GM12891 (cell line): ENCODE results near the gene THSD7B.

Experiments used
- PAX5 ChIP-seq: IDR thresholded peaks from 2 replicates; pipeline ENCODE4 v1.6.1; 2011; ENCODE audit warnings: low read length, moderate library complexity, mild to moderate bottlenecking; ENCODE audit not compliant: insufficient read depth, severe bottlenecking
- POLR2A ChIP-seq: IDR thresholded peaks from 2 replicates; pipeline ENCODE4 v1.6.1; 2011; ENCODE audit warnings: low read depth, low read length, control low read depth
- POLR2AphosphoS5 ChIP-seq: IDR thresholded peaks from 2 replicates; pipeline ENCODE4 v1.6.1; 2011; ENCODE audit warnings: low read depth, low read length, control low read depth
- POU2F2 ChIP-seq: IDR thresholded peaks from 2 replicates; pipeline ENCODE4 v1.6.1; 2011; ENCODE audit warnings: low read depth, mild to moderate bottlenecking, control low read depth, low read length, moderate library complexity
- SPI1 ChIP-seq: IDR thresholded peaks from 2 replicates; pipeline ENCODE4 v1.6.1; 2011; ENCODE audit warnings: low read depth, low read length, control low read depth
- TAF1 ChIP-seq: IDR thresholded peaks from 2 replicates; pipeline ENCODE4 v1.6.1; 2011; ENCODE audit warnings: low read depth, low read length, control low read depth

DNA sequence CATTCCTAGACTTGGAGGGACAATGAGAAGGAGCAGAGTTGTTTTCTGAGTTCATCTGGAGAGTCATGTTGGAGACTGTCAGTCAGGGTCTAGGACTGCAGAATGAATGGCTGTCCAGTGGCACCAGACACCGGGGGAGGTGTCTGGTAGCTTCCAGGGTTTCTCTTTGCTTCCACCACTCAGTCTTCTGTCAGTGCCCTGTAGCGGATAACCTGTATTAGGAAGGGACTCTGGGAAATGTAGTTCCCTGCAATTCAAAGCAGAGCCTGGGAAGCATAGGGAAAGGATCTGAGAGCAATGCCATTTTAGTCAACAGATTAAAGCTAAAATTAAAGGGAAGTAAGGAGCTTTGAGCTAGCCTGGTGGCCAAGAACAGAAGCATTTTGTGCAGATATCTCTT lies 257.9 kb downstream of the THSD7B start:
- TF ChIP-seq PAX5, result no peak
- no peak for TF ChIP-seq TAF1
- no peak for TF ChIP-seq POLR2A
- TF ChIP-seq POLR2AphosphoS5, result no peak
- no peak for TF ChIP-seq SPI1
- TF ChIP-seq POU2F2, result no peak
